ENCODE data around the gene AGO4.
A peak's percentile ranks its signal among the peaks of the same experiment; 100 is the strongest.

Gene AGO4

GRCh38 chr1:35832276-35832905, 24.6 kb downstream of the AGO4 start:
- DNase-seq (ENCODE audit: insufficient read length, low spot score): no peak
- peak; percentile 20 for TF ChIP-seq CTCF (IDR thresholded peaks at IDR 0.05; ENCODE audit: insufficient read depth, missing control alignments)
- no peak for FAIRE-seq

GRCh38 chr1:35833395-35833794, 25.6 kb downstream of the AGO4 start:
- no peak for FAIRE-seq
- no peak for TF ChIP-seq CTCF (IDR thresholded peaks at IDR 0.05; ENCODE audit: insufficient read depth, missing control alignments)
- no peak for DNase-seq (ENCODE audit: insufficient read length, low spot score)

- FAIRE-seq: no peak
- DNase-seq (ENCODE audit: insufficient read length, low spot score): no peak
- TF ChIP-seq CTCF (IDR thresholded peaks at IDR 0.05; ENCODE audit: insufficient read depth, missing control alignments): no peak
Measured at GRCh38 chr1:35834218-35834617, 26.4 kb downstream of the AGO4 start.

- no peak for FAIRE-seq
- TF ChIP-seq CTCF (IDR thresholded peaks at IDR 0.05; ENCODE audit: insufficient read depth, missing control alignments): no peak
Measured at GRCh38 chr1:35835398-35835797, 27.6 kb downstream of the AGO4 start.

GRCh38 chr1:35836734-35837133, 28.9 kb downstream of the AGO4 start:
- no peak for DNase-seq (ENCODE audit: insufficient read length, low spot score)
- no peak for FAIRE-seq
- TF ChIP-seq CTCF (IDR thresholded peaks at IDR 0.05; ENCODE audit: insufficient read depth, missing control alignments): no peak

More at GRCh38 chr1:35835398-35835797, 27.6 kb downstream of the AGO4 start:
- no peak for DNase-seq (ENCODE audit: insufficient read length, low spot score)

GRCh38 chr1:35838693-35839245, 31.0 kb downstream of the AGO4 start:
- TF ChIP-seq CTCF (IDR thresholded peaks at IDR 0.05; ENCODE audit: insufficient read depth, missing control alignments): no peak
- FAIRE-seq: no peak
- no peak for DNase-seq (ENCODE audit: insufficient read length, low spot score)

- no peak for TF ChIP-seq CTCF (IDR thresholded peaks at IDR 0.05; ENCODE audit: insufficient read depth, missing control alignments)
- FAIRE-seq (no peak), DNase-seq (ENCODE audit: insufficient read length, low spot score) (no peak)
Measured at GRCh38 chr1:35844826-35845225, 37.0 kb downstream of the AGO4 start.

All from D721Med (cell line).